Activated T-cell treated with anti-CD3 and anti-CD28 coated beads, Interleukin-2, amount 50 U/mL, for 24 hours (primary cell): ENCODE data around the gene NTM.

Experiments used
- DNase-seq: peaks from one replicate; pipeline ENCODE4 v3.0.0-alpha.2; 2020
- H3K27ac Mint-ChIP-seq: 2 replicates; pipeline ENCODE4 v1.8.0; 2020; ENCODE audit warnings: mild to moderate bottlenecking, mixed read lengths
- H3K27me3 Mint-ChIP-seq: 2 replicates; pipeline ENCODE4 v1.8.0; 2020; ENCODE audit warnings: mixed read lengths
- H3K36me3 Mint-ChIP-seq: 2 replicates; pipeline ENCODE4 v1.8.0; 2020; ENCODE audit warnings: low read depth, mixed read lengths
- H3K4me1 Mint-ChIP-seq: 2 replicates; pipeline ENCODE4 v1.8.0; 2020; ENCODE audit warnings: low read depth, mixed read lengths
- H3K4me3 Mint-ChIP-seq: 2 replicates; pipeline ENCODE4 v1.8.0; 2020; ENCODE audit warnings: mild to moderate bottlenecking, moderate library complexity, mixed read lengths
- H3K9me3 Mint-ChIP-seq: 2 replicates; pipeline ENCODE4 v1.8.0; 2020; ENCODE audit warnings: mixed read lengths

The NTM gene

GRCh38 chr11:131389582-131389981 is 19.2 kb downstream of the NTM start:
- H3K27ac Mint-ChIP-seq = no peak overlapping the region
- H3K27me3 Mint-ChIP-seq = no peaks in the 10 kb centered on the region
- no peaks in the 10 kb centered on the region for H3K36me3 Mint-ChIP-seq
- no peak overlapping the region for H3K4me3 Mint-ChIP-seq
- DNase-seq = no peak
- no peaks in the 10 kb centered on the region for H3K4me1 Mint-ChIP-seq
- H3K9me3 Mint-ChIP-seq = peaks cover 6% of the 10 kb centered on the region

DNA sequence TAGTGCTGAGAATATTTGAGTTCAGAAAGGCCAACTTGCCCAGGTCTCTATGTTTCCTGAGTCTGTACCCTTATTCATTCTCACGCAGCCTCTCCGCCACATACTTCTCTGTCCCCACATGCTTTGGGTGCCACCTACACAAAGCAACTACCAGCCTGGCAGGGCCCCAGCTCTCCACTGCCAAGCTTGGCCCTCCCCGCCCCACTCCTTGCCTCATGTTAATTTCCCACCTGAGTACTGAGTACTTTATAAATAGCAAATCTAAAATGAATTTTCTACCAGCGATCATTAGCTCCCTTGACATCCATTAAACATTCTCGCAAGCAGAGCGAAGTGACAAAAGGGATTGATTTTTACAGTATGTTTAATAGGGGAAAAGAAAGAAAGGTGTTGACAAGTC is 20.8 kb downstream of the NTM start:
- Mint-ChIP-seq H3K27ac (no peak overlapping the region), H3K9me3 (peaks cover 6% of the 10 kb centered on the region), H3K36me3 (no peaks in the 10 kb centered on the region), H3K27me3 (no peaks in the 10 kb centered on the region), H3K4me3 (no peak overlapping the region), H3K4me1 (no peaks in the 10 kb centered on the region)
- no peak for DNase-seq

GRCh38 chr11:131392528-131393255 is 22.3 kb downstream of the NTM start:
- DNase-seq = no peak
- Mint-ChIP-seq H3K9me3 (peaks cover 6% of the 10 kb centered on the region), H3K4me1 (no peaks in the 10 kb centered on the region), H3K36me3 (no peaks in the 10 kb centered on the region), H3K4me3 (no peak overlapping the region), H3K27ac (no peak overlapping the region), H3K27me3 (no peaks in the 10 kb centered on the region)

GRCh38 chr11:131393691-131394090 is 23.3 kb downstream of the NTM start:
- Mint-ChIP-seq H3K27ac (no peak overlapping the region), H3K4me1 (no peaks in the 10 kb centered on the region), H3K4me3 (no peak overlapping the region), H3K9me3 (peaks cover 6% of the 10 kb centered on the region), H3K27me3 (no peaks in the 10 kb centered on the region), H3K36me3 (no peaks in the 10 kb centered on the region)
- DNase-seq = no peak

GRCh38 chr11:131397675-131398074 is 27.3 kb downstream of the NTM start:
- H3K4me1 Mint-ChIP-seq = no peaks in the 10 kb centered on the region
- H3K4me3 Mint-ChIP-seq = no peak overlapping the region
- H3K27me3 Mint-ChIP-seq = no peaks in the 10 kb centered on the region
- DNase-seq = no peak
- H3K9me3 Mint-ChIP-seq = no peaks in the 10 kb centered on the region
- H3K36me3 Mint-ChIP-seq = no peaks in the 10 kb centered on the region
- no peak overlapping the region for H3K27ac Mint-ChIP-seq

DNA sequence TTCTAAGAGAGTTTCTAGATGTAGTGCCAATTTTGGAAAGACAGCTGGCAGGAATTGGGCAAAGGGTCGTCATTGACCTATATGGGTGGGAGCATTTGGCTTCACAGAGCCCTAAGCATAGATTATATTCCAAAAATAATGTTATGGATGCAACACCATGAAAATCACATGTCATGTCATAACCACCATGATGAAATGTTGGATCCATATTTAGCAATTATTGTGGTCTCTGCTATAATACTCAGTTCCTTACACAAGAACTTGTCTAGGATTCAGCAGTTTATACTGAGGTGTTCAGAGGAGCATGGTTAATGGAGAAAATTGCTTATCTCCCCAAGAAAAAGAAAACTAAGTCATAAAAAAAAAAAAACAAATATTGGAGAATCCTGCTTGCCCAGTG is 31.6 kb downstream of the NTM start:
- Mint-ChIP-seq H3K27me3 (no peaks in the 10 kb centered on the region), H3K9me3 (no peaks in the 10 kb centered on the region)

GRCh38 chr11:131404010-131404409 is 33.6 kb downstream of the NTM start:
- no peak for DNase-seq
- H3K27ac Mint-ChIP-seq = no peak overlapping the region
- no peaks in the 10 kb centered on the region for H3K27me3 Mint-ChIP-seq
- H3K9me3 Mint-ChIP-seq = no peaks in the 10 kb centered on the region
- H3K4me1 Mint-ChIP-seq = no peaks in the 10 kb centered on the region
- no peak overlapping the region for H3K4me3 Mint-ChIP-seq
- H3K36me3 Mint-ChIP-seq = no peaks in the 10 kb centered on the region

More for the DNA sequence above, 31.6 kb downstream of the NTM start:
- no peak overlapping the region for H3K27ac Mint-ChIP-seq
- no peak overlapping the region for H3K4me3 Mint-ChIP-seq
- DNase-seq = no peak
- no peaks in the 10 kb centered on the region for H3K4me1 Mint-ChIP-seq
- H3K36me3 Mint-ChIP-seq = no peaks in the 10 kb centered on the region

DNA sequence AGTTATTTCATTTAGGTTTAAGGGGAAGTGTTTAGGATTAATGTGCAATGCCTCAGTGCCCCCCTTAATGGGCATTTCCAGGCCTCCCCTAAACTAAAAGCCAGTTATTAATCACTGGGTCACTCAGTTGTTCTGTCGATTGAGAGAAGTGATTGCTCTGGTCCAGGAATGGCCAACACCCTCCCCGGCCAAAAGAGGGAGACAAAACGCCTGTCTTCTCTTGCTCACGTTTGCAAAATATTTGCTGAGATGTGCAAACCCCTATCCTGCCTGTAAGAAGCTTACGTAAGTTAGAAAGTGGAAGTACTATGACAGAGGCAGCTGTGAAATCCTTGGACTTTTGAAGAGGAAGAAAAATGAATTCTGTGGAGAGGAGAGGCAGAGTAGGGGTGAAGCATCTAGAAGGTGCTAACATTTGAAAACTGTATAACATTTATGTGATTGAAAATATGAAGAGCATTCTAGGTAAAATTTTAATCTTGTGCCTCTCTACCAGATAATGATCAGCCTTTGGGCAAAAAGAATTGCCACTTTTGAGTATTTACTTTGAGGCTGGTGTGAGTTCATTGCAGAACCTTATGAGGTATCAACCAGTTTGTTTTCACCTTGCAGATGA is 37.7 kb downstream of the NTM start:
- no peaks in the 10 kb centered on the region for H3K9me3 Mint-ChIP-seq
- no peaks in the 10 kb centered on the region for H3K4me1 Mint-ChIP-seq
- no peak overlapping the region for H3K4me3 Mint-ChIP-seq
- no peak overlapping the region for H3K27ac Mint-ChIP-seq
- no peaks in the 10 kb centered on the region for H3K36me3 Mint-ChIP-seq
- H3K27me3 Mint-ChIP-seq = no peaks in the 10 kb centered on the region
- no peak for DNase-seq

DNA sequence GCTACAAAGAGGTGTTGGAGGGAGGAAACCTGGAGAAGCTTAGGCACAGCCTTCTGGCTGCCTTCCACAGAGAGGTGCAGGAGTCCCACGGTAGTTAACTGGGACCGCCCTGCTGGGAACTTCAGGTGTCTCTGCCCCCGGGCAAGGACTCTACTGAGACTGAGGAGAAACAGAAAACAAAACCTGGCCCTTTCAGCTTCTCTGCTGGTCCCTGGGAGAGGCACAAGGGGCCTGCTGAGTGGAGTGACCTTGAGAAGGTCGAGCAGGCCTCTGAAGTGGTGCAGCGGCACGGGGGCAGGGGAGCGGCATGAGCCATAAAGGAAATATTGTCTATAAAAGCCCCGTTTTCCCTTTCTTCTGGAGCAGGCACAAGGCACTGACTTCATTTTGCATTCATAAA is 38.9 kb downstream of the NTM start:
- Mint-ChIP-seq H3K27ac (no peak overlapping the region), H3K9me3 (no peaks in the 10 kb centered on the region), H3K4me3 (no peak overlapping the region), H3K36me3 (no peaks in the 10 kb centered on the region), H3K27me3 (no peaks in the 10 kb centered on the region), H3K4me1 (no peaks in the 10 kb centered on the region)
- DNase-seq = no peak

DNA sequence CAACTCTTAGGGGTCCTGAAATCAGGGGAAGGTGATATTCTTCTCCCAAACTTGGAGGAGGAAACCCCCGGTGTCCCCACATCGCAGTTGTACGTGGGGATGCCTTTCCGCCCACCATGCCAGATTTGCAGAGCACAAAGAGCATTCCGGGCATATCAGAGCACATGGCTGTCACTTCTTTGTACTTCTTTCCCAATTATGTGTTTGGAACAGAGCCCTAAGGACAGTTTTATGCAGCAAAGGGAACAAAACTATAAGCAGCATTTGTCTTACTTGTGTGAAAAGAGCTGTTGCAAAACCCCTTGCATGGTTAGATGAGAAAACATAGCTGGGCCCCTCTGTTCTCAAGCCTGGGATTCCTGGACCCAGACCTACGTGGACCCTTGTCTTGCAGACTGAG is 41.2 kb downstream of the NTM start:
- H3K4me3 Mint-ChIP-seq = no peak overlapping the region
- no peaks in the 10 kb centered on the region for H3K27me3 Mint-ChIP-seq
- DNase-seq = no peak
- H3K4me1 Mint-ChIP-seq = no peaks in the 10 kb centered on the region
- H3K9me3 Mint-ChIP-seq = no peaks in the 10 kb centered on the region
- no peak overlapping the region for H3K27ac Mint-ChIP-seq
- no peaks in the 10 kb centered on the region for H3K36me3 Mint-ChIP-seq

- Mint-ChIP-seq H3K27ac (no peak overlapping the region), H3K9me3 (no peaks in the 10 kb centered on the region), H3K36me3 (no peaks in the 10 kb centered on the region), H3K4me1 (no peaks in the 10 kb centered on the region), H3K4me3 (no peak overlapping the region), H3K27me3 (no peaks in the 10 kb centered on the region)
- DNase-seq = no peak
These were observed 41.6 kb downstream of the NTM start for GRCh38 chr11:131412061-131412460.

DNA sequence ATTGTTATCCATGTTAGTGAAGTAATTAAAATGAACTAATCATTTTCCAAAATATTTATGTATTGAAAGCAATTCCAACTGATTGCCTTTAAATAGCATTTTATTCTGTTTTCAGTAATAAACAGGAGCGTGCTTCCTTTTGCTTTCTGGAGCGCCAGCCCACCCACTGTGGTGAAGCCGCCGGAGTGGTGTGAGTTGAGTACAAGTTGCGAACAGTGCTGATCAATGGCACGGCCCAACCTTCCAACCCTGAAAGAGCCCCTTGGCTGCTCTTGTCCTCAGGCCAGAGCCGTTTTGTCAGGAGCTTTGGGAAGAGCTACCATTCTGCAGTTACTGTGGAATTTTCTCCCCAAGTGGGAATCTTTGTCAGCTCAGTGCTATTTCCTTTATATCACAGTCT is 42.8 kb downstream of the NTM start:
- Mint-ChIP-seq H3K4me1 (no peaks in the 10 kb centered on the region), H3K4me3 (no peak overlapping the region), H3K27ac (no peak overlapping the region), H3K9me3 (no peaks in the 10 kb centered on the region), H3K27me3 (no peaks in the 10 kb centered on the region), H3K36me3 (no peaks in the 10 kb centered on the region)
- DNase-seq = no peak

GRCh38 chr11:131418189-131418588 is 47.8 kb downstream of the NTM start:
- H3K27ac Mint-ChIP-seq = no peak overlapping the region
- H3K9me3 Mint-ChIP-seq = no peaks in the 10 kb centered on the region
- no peak overlapping the region for H3K4me3 Mint-ChIP-seq
- H3K27me3 Mint-ChIP-seq = no peaks in the 10 kb centered on the region
- no peaks in the 10 kb centered on the region for H3K4me1 Mint-ChIP-seq
- DNase-seq = no peak
- no peaks in the 10 kb centered on the region for H3K36me3 Mint-ChIP-seq

DNA sequence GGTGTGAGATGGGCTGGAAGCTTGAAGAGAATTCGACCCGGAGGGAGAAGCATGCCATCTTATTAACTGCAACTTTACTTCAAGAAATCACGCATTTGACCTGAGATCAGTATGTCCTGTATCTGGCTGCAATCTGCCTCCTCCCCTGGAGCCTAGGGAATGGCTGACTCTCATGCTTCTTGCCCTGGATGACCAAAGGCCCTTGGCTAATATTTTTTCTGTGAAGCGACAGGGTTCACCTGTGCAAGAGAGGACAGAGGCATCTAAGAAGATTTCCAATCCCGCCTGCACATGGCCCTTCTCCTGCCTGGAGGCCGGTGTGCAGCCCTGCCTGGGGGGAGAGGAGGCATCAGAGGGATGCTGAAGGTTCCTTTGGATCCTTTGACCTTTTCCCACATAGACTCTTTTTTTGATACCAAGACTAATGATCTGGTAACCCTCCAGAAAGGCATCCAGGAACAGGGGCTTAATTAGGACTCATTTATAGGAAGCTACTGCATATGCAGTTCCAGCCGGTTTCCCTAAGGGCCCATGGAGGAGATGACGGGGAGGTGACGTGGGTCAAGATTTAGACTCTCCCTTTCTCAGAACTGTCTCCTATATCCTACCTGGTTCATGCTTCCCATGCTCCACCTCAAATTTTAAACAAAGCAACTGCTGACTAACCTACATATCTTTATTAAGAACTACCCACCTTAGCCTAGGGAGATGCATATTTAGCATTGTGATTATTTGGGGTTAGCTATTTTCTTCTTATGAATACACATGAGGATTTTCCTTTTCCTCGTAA is 50.8 kb downstream of the NTM start:
- Mint-ChIP-seq H3K36me3 (no peaks in the 10 kb centered on the region), H3K4me1 (no peaks in the 10 kb centered on the region), H3K27ac (no peak overlapping the region), H3K4me3 (no peak overlapping the region), H3K27me3 (no peaks in the 10 kb centered on the region), H3K9me3 (no peaks in the 10 kb centered on the region)
- no peak for DNase-seq

GRCh38 chr11:131422029-131422428 is 51.6 kb downstream of the NTM start:
- no peaks in the 10 kb centered on the region for H3K9me3 Mint-ChIP-seq
- no peaks in the 10 kb centered on the region for H3K36me3 Mint-ChIP-seq
- no peaks in the 10 kb centered on the region for H3K27me3 Mint-ChIP-seq
- H3K4me3 Mint-ChIP-seq = no peak overlapping the region
- no peak for DNase-seq
- no peaks in the 10 kb centered on the region for H3K4me1 Mint-ChIP-seq
- no peak overlapping the region for H3K27ac Mint-ChIP-seq
